Hypothalamus (tissue), 51 donors: ENCODE results near the gene ELMO1.
"Not testable (repeated sequence)": the region's sequence is repeated elsewhere in the genome, so short reads cannot be mapped to it uniquely, and the experiment has no call there.

Source experiments
- DNase-seq, 51 donors: peaks; one replicate each; lab custom pipeline; 2025; lab: John Stamatoyannopoulos, UW

Gene ELMO1

GRCh38 chr7:37151741-37152413 lies 296.8 kb downstream of the ELMO1 start:
- DNase-seq = no peak

DNA sequence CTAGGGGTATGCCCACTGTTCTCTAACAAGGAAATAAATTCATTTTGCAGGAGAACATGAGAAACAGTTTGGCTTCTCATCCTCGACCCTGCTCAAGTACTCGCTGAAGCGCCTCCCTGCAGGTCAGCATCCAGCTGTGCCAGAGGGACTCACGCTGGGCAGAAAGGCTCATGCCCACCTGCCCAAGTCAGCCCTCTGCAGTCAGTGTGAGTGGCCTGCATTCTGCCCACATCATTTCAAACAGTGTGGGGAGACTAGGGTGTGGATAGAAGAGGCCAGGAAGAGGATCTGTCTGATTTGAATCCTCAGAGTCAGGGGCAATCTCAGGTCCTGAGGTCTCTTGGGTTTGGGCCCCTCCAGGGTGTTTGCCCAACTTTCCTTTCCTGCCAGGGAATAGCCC lies 297.8 kb downstream of the ELMO1 start:
- no peak for DNase-seq

GRCh38 chr7:37150180-37150579 lies 298.5 kb downstream of the ELMO1 start:
- no peak for DNase-seq

GRCh38 chr7:37149773-37150124 lies 298.9 kb downstream of the ELMO1 start:
- DNase-seq = no peak

GRCh38 chr7:37149051-37149772 lies 299.5 kb downstream of the ELMO1 start:
- peak in 2 of 51 donors; percentile 3 to 6 for DNase-seq

DNA sequence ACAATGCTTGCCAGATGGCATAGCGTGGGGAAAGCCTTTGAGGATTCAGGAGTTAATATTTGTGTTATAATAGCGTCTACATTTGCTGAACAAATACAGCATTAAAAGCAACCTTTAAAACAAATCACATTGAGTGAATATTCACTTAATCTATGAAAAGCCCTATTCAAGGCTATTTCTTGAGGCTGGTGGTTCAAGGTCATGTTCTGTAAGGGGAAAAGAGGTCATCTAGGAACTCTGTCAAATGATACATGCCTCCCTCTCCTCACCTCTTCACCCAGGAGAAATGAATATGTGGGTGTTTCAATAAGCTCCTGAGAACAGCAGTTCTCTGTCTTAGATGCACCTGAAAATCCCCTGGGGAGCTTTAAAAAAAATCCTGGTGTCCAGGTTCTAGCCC lies 303.0 kb downstream of the ELMO1 start:
- DNase-seq = no peak

DNA sequence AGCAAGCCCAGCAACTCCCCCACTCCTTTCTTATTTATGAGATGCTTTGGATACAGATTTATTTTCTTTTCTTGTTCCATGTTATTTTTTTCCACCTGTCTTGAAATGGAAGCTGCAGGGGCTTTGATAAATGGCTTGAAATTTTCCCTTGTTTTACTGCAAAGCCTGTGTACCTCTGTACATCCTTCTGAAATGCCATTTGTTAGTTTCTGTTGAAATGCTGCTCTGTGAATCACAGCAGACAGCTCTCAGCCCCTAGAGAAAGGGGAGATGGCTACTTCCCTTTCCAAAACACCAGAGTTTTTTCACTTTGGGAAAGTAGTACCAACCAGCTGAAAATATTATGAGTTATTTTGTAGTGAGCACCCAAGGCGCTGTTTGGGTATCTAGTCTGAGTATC lies 304.2 kb downstream of the ELMO1 start:
- DNase-seq = peak in 1 of 51 donors; percentile 15

DNA sequence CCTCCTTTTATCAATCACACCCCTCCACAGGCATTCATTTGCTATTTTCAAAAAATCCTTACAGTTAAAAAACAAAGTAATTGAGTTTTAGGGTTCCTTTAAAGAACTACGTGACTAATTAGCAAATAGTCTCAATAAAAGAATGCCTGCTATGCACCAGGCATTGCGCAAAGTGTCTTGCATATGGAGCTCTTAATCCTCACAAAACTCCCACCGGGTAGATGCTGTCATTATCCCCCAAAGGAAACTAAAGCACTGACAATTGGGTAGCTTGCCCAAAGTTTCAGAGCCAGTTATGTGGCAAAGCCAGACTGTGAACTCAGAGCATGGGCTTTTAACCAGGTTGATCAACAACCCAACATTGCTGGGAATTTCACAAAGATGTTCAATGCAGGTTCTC lies 305.7 kb downstream of the ELMO1 start:
- DNase-seq = no peak

- DNase-seq = no peak
Observed at GRCh38 chr7:37141742-37142141, 306.9 kb downstream of the ELMO1 start.

GRCh38 chr7:37133902-37134301 lies 314.8 kb downstream of the ELMO1 start:
- DNase-seq = not testable (repeated sequence)

GRCh38 chr7:37131855-37132254 lies 316.8 kb downstream of the ELMO1 start:
- DNase-seq = no peak

- no peak for DNase-seq
Observed at GRCh38 chr7:37129035-37129425, 319.6 kb downstream of the ELMO1 start.

- DNase-seq = no peak
Observed at GRCh38 chr7:37128327-37129034, 320.2 kb downstream of the ELMO1 start.

DNA sequence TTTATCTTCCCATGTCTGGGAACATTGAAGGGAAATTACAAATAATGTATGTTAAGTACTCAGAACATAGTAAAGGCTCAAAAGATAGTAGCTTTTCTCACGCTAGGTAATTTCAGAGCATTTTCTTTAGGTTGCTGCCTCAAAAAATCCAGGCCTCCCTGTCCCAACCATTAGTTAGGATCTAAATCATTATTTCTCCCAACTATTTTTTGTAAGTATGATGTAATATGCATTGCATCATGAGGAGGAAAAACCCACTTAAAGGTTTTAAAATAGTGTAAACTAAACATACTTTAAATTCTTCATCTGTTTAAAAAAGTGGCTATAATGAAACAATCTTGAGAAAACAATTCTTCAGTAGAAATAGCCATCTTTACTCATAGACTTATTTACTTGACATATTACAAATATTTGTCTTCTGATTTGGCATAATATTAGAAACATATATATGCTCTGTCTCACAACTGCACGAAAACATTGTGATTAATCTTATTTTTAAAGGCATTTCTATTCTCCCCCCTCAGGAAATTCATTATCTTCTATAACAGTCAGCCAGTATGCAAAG lies 329.3 kb downstream of the ELMO1 start:
- no peak for DNase-seq

GRCh38 chr7:37118004-37118403 lies 330.7 kb downstream of the ELMO1 start:
- DNase-seq = peak in 3 of 51 donors; percentile 5 to 46 (median 8)

DNA sequence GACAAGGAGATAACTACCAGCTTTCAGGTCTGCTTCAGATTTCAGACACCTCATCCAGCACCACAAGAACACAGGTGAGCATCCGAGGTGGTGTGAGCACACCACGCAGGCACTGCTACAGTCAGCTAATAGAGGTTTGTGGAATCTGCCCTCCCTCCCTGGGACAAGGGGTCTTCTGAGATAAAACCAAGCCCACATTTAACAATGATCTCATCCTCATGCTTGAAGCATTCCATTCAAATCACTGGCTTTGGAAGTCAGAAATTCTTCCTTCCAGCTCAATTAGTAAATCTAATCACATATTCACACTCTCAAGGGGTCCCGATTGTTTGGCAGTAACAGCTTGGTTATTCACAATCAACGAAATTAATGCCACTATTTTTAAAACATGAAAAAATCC lies 331.4 kb downstream of the ELMO1 start:
- DNase-seq = no peak

- DNase-seq = no peak
Observed at GRCh38 chr7:37116093-37116701, 332.5 kb downstream of the ELMO1 start.

DNA sequence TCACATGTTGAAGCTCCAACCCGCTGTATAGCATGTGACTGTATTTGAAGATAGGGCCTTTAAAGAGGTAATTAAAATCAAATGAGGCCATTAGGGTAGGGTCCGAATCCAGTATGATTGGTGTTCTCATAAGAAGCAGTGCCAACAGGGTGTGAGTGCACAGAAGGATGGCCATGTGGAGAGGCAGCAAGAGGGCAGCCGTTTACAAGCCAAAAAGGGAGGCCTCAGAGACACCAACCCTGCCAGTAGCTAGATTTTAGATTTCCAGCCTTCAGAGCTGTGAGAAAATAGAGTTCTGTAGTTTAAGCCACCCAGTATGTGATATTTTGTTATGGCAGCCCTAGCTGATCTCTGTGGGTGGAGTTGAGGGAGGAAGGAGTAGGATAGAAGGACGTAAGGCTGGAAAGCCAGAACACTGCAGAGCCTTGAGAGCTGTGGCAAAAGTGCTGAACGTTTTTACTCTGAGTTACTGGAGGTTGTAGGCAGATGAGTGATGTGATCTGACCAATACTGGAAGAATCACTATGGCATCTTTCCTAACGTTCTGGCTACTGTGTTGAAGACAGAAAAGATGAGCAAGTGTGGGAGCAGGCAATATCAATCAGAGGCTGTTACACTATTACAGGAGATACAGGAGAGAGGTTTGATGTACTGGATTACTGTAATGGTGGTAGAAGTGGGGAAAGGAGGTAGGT lies 334.9 kb downstream of the ELMO1 start:
- DNase-seq = no peak

GRCh38 chr7:37112876-37113275 lies 335.8 kb downstream of the ELMO1 start:
- DNase-seq = no peak

DNA sequence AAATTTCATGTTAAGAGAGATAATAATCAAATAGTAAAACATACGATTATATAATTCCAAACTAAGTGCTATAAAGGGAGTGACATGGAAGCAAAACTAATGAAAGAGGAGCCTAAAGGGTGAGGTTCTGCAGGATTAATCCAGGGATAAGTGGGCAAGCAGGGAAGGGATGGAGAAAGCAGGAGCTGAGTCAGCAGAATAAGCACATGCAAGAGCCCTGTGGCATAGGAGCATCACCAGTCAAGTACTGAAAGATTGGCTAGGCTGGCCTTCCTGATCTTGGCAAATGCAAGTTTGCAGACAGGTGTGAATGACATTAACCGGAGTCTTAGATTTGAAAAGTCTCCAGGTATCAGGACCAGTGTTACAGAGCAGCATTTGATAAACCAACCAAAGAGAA lies 336.4 kb downstream of the ELMO1 start:
- DNase-seq = no peak

DNA sequence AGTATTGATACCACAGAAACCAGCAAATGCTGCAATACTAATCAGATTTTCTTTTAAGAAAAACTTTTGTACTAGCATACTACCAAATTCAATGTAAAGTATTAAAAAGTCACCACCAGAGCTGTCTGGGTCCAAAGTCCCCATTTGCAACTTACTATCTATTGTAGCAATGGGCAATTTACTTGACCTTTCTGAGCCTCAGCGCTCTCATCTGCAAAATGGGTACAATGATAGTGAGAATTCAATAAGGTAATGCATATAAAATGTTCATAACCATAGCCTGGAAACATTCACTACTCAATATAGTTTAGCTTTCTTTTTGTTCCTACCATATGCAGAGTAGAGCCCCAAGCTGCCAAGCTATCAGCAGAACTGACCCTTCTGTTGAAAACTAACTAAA lies 337.2 kb downstream of the ELMO1 start:
- DNase-seq = no peak
